NT2/D1 (cell line): Measurements from ENCODE around the gene REV3L.

Experiments
- SUZ12 ChIP-seq: IDR thresholded peaks from 2 replicates; pipeline ENCODE4 v1.6.1; 2011; ENCODE audit not compliant: insufficient read length, insufficient read depth; ENCODE audit errors: extremely low read depth
- YY1 ChIP-seq: IDR thresholded peaks from 2 replicates; pipeline ENCODE4 v1.6.1; 2011; ENCODE audit not compliant: insufficient read length, insufficient read depth
- ZNF274 ChIP-seq: IDR thresholded peaks from 2 replicates; pipeline ENCODE4 v1.6.1; 2011; ENCODE audit warnings: mild to moderate bottlenecking, low read depth, low read length

GRCh38 chr6:111517965-111518364, 34.9 kb upstream of the REV3L start:
- no peak for TF ChIP-seq ZNF274
- TF ChIP-seq YY1 = no peak
- TF ChIP-seq SUZ12 = no peak
